Body of pancreas (tissue), 4 donors: ENCODE results near the gene SPDYE3. TPM values are rescaled to one million over a fixed set of nuclear protein-coding genes. Genes with fewer than 3 reads are reported as not detected.
"Not testable (repeated sequence)": the region's sequence is repeated elsewhere in the genome, so short reads cannot be mapped to it uniquely, and the experiment has no call there.

Source experiments
- ATAC-seq: fragments of 150-250 bp; one replicate; pipeline ENCODE4 v1.9.1; 2016
- DNase-seq, 4 donors: peaks; one replicate each; pipeline ENCODE4 v3.0.0-alpha.2; 2019
- H3K27ac ChIP-seq, 4 donors: fragments of 200-600 bp; sonication (generic); 1 replicate in 3 of 4; 2 replicates in 1 of 4; pipeline versions ENCODE4 v1.5.1 to v1.6.1; 2016 to 2019; ENCODE audit warnings: mild to moderate bottlenecking in 1 of 4, mixed read lengths in 1 of 4, moderate library complexity in 1 of 4
- H3K27me3 ChIP-seq, 2 donors: fragments of 200-600 bp; sonication (generic); one replicate each; pipeline ENCODE4 v1.6.0; 2016; ENCODE audit warnings: mild to moderate bottlenecking in 1 of 2
- H3K36me3 ChIP-seq, 2 donors: fragments of 200-600 bp; sonication (generic); replicated peaks in 1 of 2; 2 replicates each; pipeline ENCODE4 v1.5.1; 2016; ENCODE audit warnings: low read depth in 2 of 2; ENCODE audit not compliant: insufficient read depth in 1 of 2
- H3K4me1 ChIP-seq: fragments of 200-600 bp; sonication (generic); one replicate; pipeline ENCODE4 v1.6.0; 2016
- H3K4me3 ChIP-seq, 2 donors: fragments of 200-600 bp; sonication (generic); 1 replicate in 1 of 2; 2 replicates in 1 of 2; pipeline ENCODE4 v1.5.1; 2016 to 2019
- H3K9me3 ChIP-seq, 3 donors: fragments of 200-600 bp; sonication (generic); 1 replicate in 2 of 3; 2 replicates in 1 of 3; pipeline ENCODE4 v1.5.1; 2016
- CTCF ChIP-seq, 7 experiments: fragments of 450-650 bp in 4 of 7; fragments of 200-600 bp in 3 of 7; sonication (generic) in 3 of 7; IDR thresholded peaks; one replicate each; pipeline ENCODE4 v1.5.1; 2016 to 2019; ENCODE audit warnings: antibody characterized with exemption in 7 of 7
- POLR2A ChIP-seq, 3 donors: fragments of 450-650 bp; IDR thresholded peaks; one replicate each; pipeline ENCODE4 v1.6.1; 2016; ENCODE audit warnings: antibody characterized with exemption in 3 of 3, mild to moderate bottlenecking in 2 of 3
- WGBS, 2 donors: methylation state at CpG; one replicate each; pipeline ENCODE4 v1.1.5; 2017; 5-methylcytosine and 5-hydroxymethylcytosine counted together
- intact Hi-C: fragments of 100-400 bp; cut with DNase I; formaldehyde crosslinking; loops from one replicate; pipeline ENCODE4 v1.15.1; 2023
- total RNA-seq, 2 donors: library from RNA; depleted of rRNA; stranded (reverse); fragments of >200 nt; gene quantifications; one replicate each; pipeline ENCODE4 v1.1.0, GENCODE V29; 2016

Gene SPDYE3
- total RNA-seq, 2 donors from 2014 or later: not detected

- WGBS, 2 donors: 57 to 58% methylated on average over 9 to 11 of the region's 13 CpGs
- peak; percentile 81 for ATAC-seq
- Histone ChIP-seq H3K4me1 (peaks cover 11% of the 10 kb centered on the region), H3K36me3 (peaks cover 0 to 19% of the 10 kb centered on the region in 2 donors), H3K27ac (peak overlapping the region in 3 of 4 donors; percentile 39 to 78 (median 62))
- DNase-seq: peak in 3 of 4 donors; percentile 56 to 73 (median 63)
- intact Hi-C loops, H3K27me3 ChIP-seq, H3K4me3 ChIP-seq, H3K9me3 ChIP-seq: not testable (repeated sequence)
- peak in 6 of 7 experiments; percentile 11 to 48 (median 23) for TF ChIP-seq CTCF (IDR thresholded peaks at IDR 0.05)
Observed at GRCh38 chr7:100344560-100345287, 37.2 kb downstream of the SPDYE3 start.

- DNase-seq (peak; percentile 86 to 92 (median 88)), ATAC-seq (peak; percentile 76)
- WGBS, 2 donors: 0% methylated on average over 2 to 3 of the region's 5 CpGs
- intact Hi-C loops, H3K27me3 ChIP-seq, H3K4me3 ChIP-seq, H3K9me3 ChIP-seq: not testable (repeated sequence)
- Histone ChIP-seq H3K36me3 (peaks cover 0 to 21% of the 10 kb centered on the region in 2 donors), H3K4me1 (peaks cover 11% of the 10 kb centered on the region), H3K27ac (peak overlapping the region in 2 of 4 donors; percentile 62 to 78)
- TF ChIP-seq CTCF (IDR thresholded peaks at IDR 0.05): peak; percentile 28 to 64 (median 41)
Observed at GRCh38 chr7:100345288-100345672, 37.8 kb downstream of the SPDYE3 start.

GRCh38 chr7:100346921-100347320 is 39.4 kb downstream of the SPDYE3 start:
- H3K36me3 ChIP-seq: peaks cover 0 to 28% of the 10 kb centered on the region in 2 donors
- H3K9me3 ChIP-seq: no peaks in the 10 kb centered on the region
- H3K27ac ChIP-seq: no peak overlapping the region
- intact Hi-C loops: no loop called here
- peaks cover 11% of the 10 kb centered on the region for H3K4me1 ChIP-seq
- no peak overlapping the region for H3K4me3 ChIP-seq
- DNase-seq: no peak
- no peak for ATAC-seq
- no peaks in the 10 kb centered on the region for H3K27me3 ChIP-seq
- TF ChIP-seq POLR2A (IDR thresholded peaks at IDR 0.05) (no peak), CTCF (IDR thresholded peaks at IDR 0.05) (no peak)

GRCh38 chr7:100348805-100349204 is 41.3 kb downstream of the SPDYE3 start:
- Histone ChIP-seq H3K27ac (no peak overlapping the region), H3K36me3 (peaks cover 0 to 33% of the 10 kb centered on the region in 2 donors), H3K4me3 (no peak overlapping the region), H3K9me3 (no peaks in the 10 kb centered on the region), H3K27me3 (no peaks in the 10 kb centered on the region), H3K4me1 (peaks cover 11% of the 10 kb centered on the region)
- no peak for TF ChIP-seq POLR2A (IDR thresholded peaks at IDR 0.05)
- no peak for TF ChIP-seq CTCF (IDR thresholded peaks at IDR 0.05)
- DNase-seq (no peak), ATAC-seq (no peak)
- intact Hi-C loops: no loop called here

GRCh38 chr7:100349757-100350156 is 42.3 kb downstream of the SPDYE3 start:
- peaks cover 0 to 33% of the 10 kb centered on the region in 2 donors for H3K36me3 ChIP-seq
- 93 to 100% methylated on average over 4 to 6 of the region's 6 CpGs for whole genome bisulfite sequencing, 2 donors
- intact Hi-C loops: no loop called here
- DNase-seq (no peak), ATAC-seq (no peak)
- no peaks in the 10 kb centered on the region for H3K9me3 ChIP-seq
- no peak overlapping the region for H3K27ac ChIP-seq
- no peaks in the 10 kb centered on the region for H3K27me3 ChIP-seq
- peaks cover 3% of the 10 kb centered on the region for H3K4me1 ChIP-seq
- TF ChIP-seq CTCF (IDR thresholded peaks at IDR 0.05) (no peak), POLR2A (IDR thresholded peaks at IDR 0.05) (no peak)
- no peak overlapping the region for H3K4me3 ChIP-seq
